ENCODE data around the gene CLCNKB.
A peak's percentile ranks its signal among the peaks of the same experiment; 100 is the strongest.

Gene CLCNKB

GRCh38 chr1:16074217-16074616 lies 30.6 kb downstream of the CLCNKB start:
- TF ChIP-seq, protein P1, sequence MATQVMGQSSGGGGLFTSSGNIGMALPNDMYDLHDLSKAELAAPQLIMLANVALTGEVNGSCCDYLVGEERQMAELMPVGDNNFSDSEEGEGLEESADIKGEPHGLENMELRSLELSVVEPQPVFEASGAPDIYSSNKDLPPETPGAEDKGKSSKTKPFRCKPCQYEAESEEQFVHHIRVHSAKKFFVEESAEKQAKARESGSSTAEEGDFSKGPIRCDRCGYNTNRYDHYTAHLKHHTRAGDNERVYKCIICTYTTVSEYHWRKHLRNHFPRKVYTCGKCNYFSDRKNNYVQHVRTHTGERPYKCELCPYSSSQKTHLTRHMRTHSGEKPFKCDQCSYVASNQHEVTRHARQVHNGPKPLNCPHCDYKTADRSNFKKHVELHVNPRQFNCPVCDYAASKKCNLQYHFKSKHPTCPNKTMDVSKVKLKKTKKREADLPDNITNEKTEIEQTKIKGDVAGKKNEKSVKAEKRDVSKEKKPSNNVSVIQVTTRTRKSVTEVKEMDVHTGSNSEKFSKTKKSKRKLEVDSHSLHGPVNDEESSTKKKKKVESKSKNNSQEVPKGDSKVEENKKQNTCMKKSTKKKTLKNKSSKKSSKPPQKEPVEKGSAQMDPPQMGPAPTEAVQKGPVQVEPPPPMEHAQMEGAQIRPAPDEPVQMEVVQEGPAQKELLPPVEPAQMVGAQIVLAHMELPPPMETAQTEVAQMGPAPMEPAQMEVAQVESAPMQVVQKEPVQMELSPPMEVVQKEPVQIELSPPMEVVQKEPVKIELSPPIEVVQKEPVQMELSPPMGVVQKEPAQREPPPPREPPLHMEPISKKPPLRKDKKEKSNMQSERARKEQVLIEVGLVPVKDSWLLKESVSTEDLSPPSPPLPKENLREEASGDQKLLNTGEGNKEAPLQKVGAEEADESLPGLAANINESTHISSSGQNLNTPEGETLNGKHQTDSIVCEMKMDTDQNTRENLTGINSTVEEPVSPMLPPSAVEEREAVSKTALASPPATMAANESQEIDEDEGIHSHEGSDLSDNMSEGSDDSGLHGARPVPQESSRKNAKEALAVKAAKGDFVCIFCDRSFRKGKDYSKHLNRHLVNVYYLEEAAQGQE (IDR thresholded peaks at IDR 0.05; ENCODE audit: insufficient read depth in 1 of 2, low read depth in 2 of 2, low read length in 2 of 2), result no peak
- TF ChIP-seq POLR2AphosphoS5 (IDR thresholded peaks at IDR 0.05; ENCODE audit: low read depth, low read length) (no peak), TAF1 (IDR thresholded peaks at IDR 0.05; ENCODE audit: borderline replicate concordance, insufficient read depth, low read length) (no peak), FOXP2 (optimal IDR thresholded peaks at IDR 0.05; ENCODE audit: borderline replicate concordance, extremely low read depth, extremely low read length, insufficient read depth) (no peak)

DNA sequence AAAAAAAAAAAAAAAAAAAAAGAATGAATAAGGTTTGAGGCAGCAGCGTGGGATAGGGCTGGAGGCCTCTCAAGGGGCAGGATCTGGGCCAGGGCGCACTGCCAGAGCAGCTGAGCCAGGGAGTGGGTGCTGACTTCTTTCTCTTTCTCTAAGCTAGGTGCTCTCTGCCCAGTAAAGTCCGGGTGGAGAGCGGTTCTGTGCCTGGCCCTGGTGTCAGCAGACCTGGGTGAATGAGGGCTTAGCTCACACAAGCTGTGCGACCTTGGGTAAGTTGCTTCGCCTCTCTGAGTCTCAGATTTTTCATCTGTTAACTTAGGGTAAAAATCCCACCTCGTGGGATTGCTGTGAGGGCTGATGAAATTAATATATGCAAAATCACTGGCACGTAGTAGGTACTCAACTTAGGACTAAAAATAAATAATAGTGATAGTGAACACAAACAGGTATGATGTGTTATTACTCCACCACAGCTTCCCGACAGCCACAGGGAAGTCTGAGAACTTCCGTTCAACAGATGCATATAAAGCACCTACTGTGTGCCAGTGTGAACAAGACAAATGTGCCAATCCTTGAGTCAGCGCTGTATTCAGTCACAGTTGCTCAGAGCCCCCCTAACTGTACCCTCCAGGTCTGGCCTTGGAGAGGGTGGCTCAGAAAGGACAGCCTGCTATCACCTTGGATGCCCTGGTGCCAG lies 31.9 kb downstream of the CLCNKB start:
- TF ChIP-seq TAF1 (IDR thresholded peaks at IDR 0.05; ENCODE audit: borderline replicate concordance, insufficient read depth, low read length), result no peak
- no peak for TF ChIP-seq FOXP2 (optimal IDR thresholded peaks at IDR 0.05; ENCODE audit: borderline replicate concordance, extremely low read depth, extremely low read length, insufficient read depth)
- no peak for TF ChIP-seq POLR2AphosphoS5 (IDR thresholded peaks at IDR 0.05; ENCODE audit: low read depth, low read length)
- TF ChIP-seq, protein P1 (IDR thresholded peaks at IDR 0.05; ENCODE audit: insufficient read depth in 1 of 2, low read depth in 2 of 2, low read length in 2 of 2), result no peak
- TF ChIP-seq SIN3A (IDR thresholded peaks at IDR 0.05; ENCODE audit: borderline replicate concordance, insufficient read depth, low read length), result no peak

DNA sequence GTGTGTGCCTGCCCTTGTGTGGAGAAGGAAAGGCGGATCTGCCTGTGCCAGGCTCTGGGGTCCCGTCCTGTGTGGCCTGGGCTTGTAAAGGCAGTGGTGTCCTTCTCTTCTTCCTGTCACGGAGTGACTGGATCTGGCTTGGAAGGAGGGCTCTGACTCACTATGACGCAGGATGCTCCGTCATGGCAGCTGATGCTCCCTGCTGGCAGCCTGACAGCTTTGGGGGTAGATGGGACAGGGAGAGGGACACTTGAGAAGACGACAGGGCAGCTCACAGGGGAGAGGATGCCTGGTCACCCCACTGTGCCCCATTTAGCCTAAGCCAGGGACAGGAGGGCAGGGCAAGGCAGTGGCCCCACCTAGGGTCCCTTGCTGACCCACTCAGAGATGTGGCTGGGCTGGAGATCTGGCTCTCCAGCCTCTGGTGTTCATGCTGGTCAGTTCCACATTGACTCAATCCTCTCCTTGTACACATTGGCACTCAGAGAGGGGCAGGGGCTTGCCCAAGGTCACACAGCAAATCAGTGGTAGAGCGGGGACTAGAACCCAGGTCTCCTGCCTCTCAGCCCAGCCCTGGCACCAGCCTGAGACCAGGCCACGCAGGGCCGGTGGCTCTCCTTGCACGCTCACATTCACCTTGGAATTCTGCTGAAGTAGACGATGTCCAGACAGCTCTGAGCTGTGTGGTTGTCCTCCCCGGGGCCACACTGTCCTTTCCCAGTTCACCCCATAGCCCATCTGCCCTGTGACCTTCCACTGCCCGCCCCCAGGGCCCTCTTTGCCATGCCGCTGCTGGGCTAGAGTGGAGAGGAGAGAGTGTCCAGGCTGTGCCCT lies 32.7 kb downstream of the CLCNKB start:
- TF ChIP-seq TAF1 (IDR thresholded peaks at IDR 0.05; ENCODE audit: borderline replicate concordance, insufficient read depth, low read length), result no peak
- TF ChIP-seq SIN3A (IDR thresholded peaks at IDR 0.05; ENCODE audit: borderline replicate concordance, insufficient read depth, low read length), result no peak
- TF ChIP-seq FOXP2 (optimal IDR thresholded peaks at IDR 0.05; ENCODE audit: borderline replicate concordance, extremely low read depth, extremely low read length, insufficient read depth), result peak; percentile 29
- TF ChIP-seq POLR2AphosphoS5 (IDR thresholded peaks at IDR 0.05; ENCODE audit: low read depth, low read length), result no peak
- TF ChIP-seq, protein P1 (IDR thresholded peaks at IDR 0.05; ENCODE audit: insufficient read depth in 1 of 2, low read depth in 2 of 2, low read length in 2 of 2), result no peak

DNA sequence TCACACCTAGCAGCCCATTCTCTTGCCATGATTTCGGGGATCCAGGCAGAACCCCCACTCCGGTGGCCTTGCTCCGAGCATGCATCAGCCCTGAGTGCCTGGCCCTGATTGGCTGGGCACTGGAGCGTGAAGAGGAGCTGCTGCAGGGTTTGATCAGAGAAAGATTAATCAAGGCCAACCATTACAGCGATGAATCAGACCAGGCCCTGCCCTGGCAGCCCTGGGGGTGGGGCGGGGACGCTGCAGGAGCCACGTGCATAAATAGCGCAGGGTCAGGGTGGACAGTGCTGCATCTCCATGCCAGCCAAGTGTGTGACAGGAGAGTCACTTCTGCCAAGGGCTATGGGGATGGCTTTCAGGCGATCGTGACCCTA lies 33.3 kb downstream of the CLCNKB start:
- peak; percentile 32 for TF ChIP-seq FOXP2 (optimal IDR thresholded peaks at IDR 0.05; ENCODE audit: borderline replicate concordance, extremely low read depth, extremely low read length, insufficient read depth)
- TF ChIP-seq, protein P1 (IDR thresholded peaks at IDR 0.05; ENCODE audit: insufficient read depth in 1 of 2, low read depth in 2 of 2, low read length in 2 of 2), result no peak
